Neural cell (in vitro differentiated cells): ENCODE results near the gene ELOVL2. TPM values are rescaled to one million over a fixed set of nuclear protein-coding genes. Genes with fewer than 3 reads are reported as not detected.

Experiments used
- H2AFZ ChIP-seq: fragments of 200-600, 300-800 bp; sonication (generic), shearing (Covaris generic); 2 replicates; pipeline ENCODE4 v1.6.0; 2014; ENCODE audit warnings: low read depth, mild to moderate bottlenecking, antibody characterized with exemption, low read length, moderate library complexity
- H3F3A ChIP-seq: fragments of 200-600 bp; shearing (Covaris generic); 2 replicates; pipeline ENCODE4 v1.6.1; 2016; ENCODE audit warnings: mild to moderate bottlenecking, moderate library complexity, mixed read lengths, antibody characterized with exemption, low read length; ENCODE audit not compliant: insufficient read depth, poor library complexity, severe bottlenecking
- H3K27ac ChIP-seq: fragments of 200-600, 300-800 bp; sonication (generic), shearing (Covaris generic); 2 replicates; pipeline ENCODE4 v1.5.1; 2014; ENCODE audit warnings: mild to moderate bottlenecking, low read length, moderate library complexity
- H3K27me3 ChIP-seq: fragments of 300-800, 200-600 bp; sonication (generic), shearing (Covaris generic); 2 replicates; pipeline ENCODE4 v1.6.0; 2014; ENCODE audit warnings: mild to moderate bottlenecking, low read depth, low read length, moderate library complexity; ENCODE audit not compliant: insufficient read depth
- H3K36me3 ChIP-seq: fragments of 300-800, 200-600 bp; sonication (generic), shearing (Covaris generic); 2 replicates; pipeline ENCODE4 v1.5.1; 2014; ENCODE audit warnings: mild to moderate bottlenecking, antibody characterized with exemption, low read length, moderate library complexity; ENCODE audit not compliant: insufficient read depth
- H3K4me2 ChIP-seq: fragments of 300-800, 200-600 bp; sonication (generic), shearing (Covaris generic); 2 replicates; pipeline ENCODE4 v1.6.0; 2014; ENCODE audit warnings: mild to moderate bottlenecking, low read length
- H3K4me3 ChIP-seq: fragments of 300-800, 200-600 bp; sonication (generic), shearing (Covaris generic); 2 replicates; pipeline ENCODE4 v1.5.1; 2014; ENCODE audit warnings: mild to moderate bottlenecking, low read length, moderate library complexity
- H3K79me2 ChIP-seq: fragments of 200-600 bp; shearing (Covaris generic); replicated peaks from 2 replicates; pipeline ENCODE4 v1.6.0; 2014; ENCODE audit warnings: mild to moderate bottlenecking, low read length, moderate library complexity; ENCODE audit not compliant: insufficient read depth
- H3K9ac ChIP-seq: fragments of 300-800, 200-600 bp; sonication (generic), shearing (Covaris generic); 2 replicates; pipeline ENCODE4 v1.6.1; 2016; ENCODE audit warnings: mild to moderate bottlenecking, low read length, mixed read lengths
- H3K9me2 ChIP-seq: fragments of 200-600 bp; shearing (Covaris generic); 2 replicates; pipeline ENCODE4 v1.6.1; 2016; ENCODE audit warnings: mild to moderate bottlenecking, low read length, mixed read lengths; ENCODE audit not compliant: insufficient read depth
- H3K9me3 ChIP-seq: fragments of 200-600, 300-800 bp; sonication (generic), shearing (Covaris generic); 2 replicates; pipeline ENCODE4 v1.6.1; 2016; ENCODE audit warnings: mild to moderate bottlenecking, mixed run types, low read length, moderate library complexity, mixed read lengths
- H4K20me1 ChIP-seq: fragments of 200-600 bp; shearing (Covaris generic); 2 replicates; pipeline ENCODE4 v1.6.1; 2016; ENCODE audit warnings: mild to moderate bottlenecking, mixed run types; ENCODE audit not compliant: insufficient read depth
- EP300 ChIP-seq: fragments of 450-650 bp; conservative IDR thresholded peaks from 2 replicates; pipeline ENCODE4 v1.6.1; 2014; ENCODE audit warnings: antibody characterized with exemption, mild to moderate bottlenecking, moderate library complexity; ENCODE audit not compliant: poor library complexity, severe bottlenecking
- EZH2 ChIP-seq: fragments of 200-600, 300-800 bp; shearing (Covaris generic), sonication (generic); IDR thresholded peaks from 2 replicates; pipeline ENCODE4 v1.6.1; 2014; ENCODE audit warnings: antibody characterized with exemption, low read length, borderline replicate concordance, mild to moderate bottlenecking; ENCODE audit not compliant: insufficient read depth, poor library complexity, severe bottlenecking
- MXI1 ChIP-seq: fragments of 450-650 bp; conservative IDR thresholded peaks from 2 replicates; pipeline ENCODE4 v1.6.1; 2014; ENCODE audit warnings: antibody characterized with exemption, mild to moderate bottlenecking; ENCODE audit not compliant: poor library complexity, severe bottlenecking
- POLR2AphosphoS5 ChIP-seq: IDR thresholded peaks from 2 replicates; pipeline ENCODE4 v1.6.1; 2012
- RAD21 ChIP-seq: fragments of 450-650 bp; conservative IDR thresholded peaks from 2 replicates; pipeline ENCODE4 v1.6.1; 2014; ENCODE audit warnings: antibody characterized with exemption, mild to moderate bottlenecking, moderate library complexity
- SMC3 ChIP-seq: fragments of 450-650 bp; conservative IDR thresholded peaks from 2 replicates; pipeline ENCODE4 v1.6.1; 2014; ENCODE audit warnings: antibody characterized with exemption, mild to moderate bottlenecking, moderate library complexity; ENCODE audit not compliant: poor library complexity
- TAF1 ChIP-seq: IDR thresholded peaks from 2 replicates; pipeline ENCODE4 v1.6.1; 2012; ENCODE audit warnings: low read depth
- polyA plus RNA-seq: library from polyadenylated mRNA; depleted of rRNA; stranded (reverse); fragments of >200 nt; gene quantifications from 2 replicates; pipeline ENCODE4 v1.2.3, GENCODE V29; 2014
- TF ChIP-seq, protein P1 (sequence below): fragments of 450-650 bp; IDR thresholded peaks from 2 replicates; pipeline ENCODE4 v1.5.1; 2014; ENCODE audit warnings: antibody characterized with exemption, mild to moderate bottlenecking, moderate library complexity; ENCODE audit not compliant: poor library complexity, severe bottlenecking
- TF ChIP-seq, protein P2 (sequence below): IDR thresholded peaks from 2 replicates; pipeline ENCODE4 v1.6.1; 2012; ENCODE audit warnings: borderline replicate concordance

ELOVL2 gene
- polyA plus RNA-seq, 1 donor from 2014 or later: 5.4 TPM

DNA sequence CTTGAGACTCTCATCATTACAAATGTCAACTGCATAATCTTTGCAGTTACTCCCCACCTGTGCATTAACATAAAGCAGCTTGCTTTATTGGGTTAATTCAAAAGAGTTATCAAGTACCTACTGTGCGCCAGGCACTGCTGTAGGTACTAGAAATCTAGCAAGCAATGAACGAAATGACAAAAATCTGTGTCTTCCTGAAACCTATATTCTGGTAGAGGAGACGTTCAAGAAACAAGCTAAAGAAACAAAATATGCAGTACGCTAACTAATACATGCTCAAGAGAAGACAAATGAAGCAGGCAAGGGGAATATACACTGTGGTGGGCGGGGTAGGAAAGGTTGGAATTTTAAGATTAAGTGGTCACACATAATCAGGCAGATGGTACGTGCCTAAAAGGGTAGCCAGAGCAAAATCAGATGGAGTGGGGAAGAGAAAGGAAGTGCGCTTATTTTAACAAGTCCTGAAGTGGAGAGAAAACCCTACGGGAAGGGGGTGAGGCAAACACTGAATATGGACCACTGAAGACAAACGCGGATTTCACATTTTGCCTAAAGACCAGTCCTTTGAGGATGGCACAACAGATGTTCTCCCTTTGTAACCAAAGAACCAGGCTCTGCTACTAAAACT lies 1.2 kb downstream of the ELOVL2 start:
- no peak overlapping the region for H3K27ac ChIP-seq
- TF ChIP-seq RAD21 (no peak), MXI1 (no peak), TAF1 (no peak), POLR2AphosphoS5 (no peak), SMC3 (no peak), EP300 (no peak), EZH2 (no peak)
- TF ChIP-seq, protein P1, sequence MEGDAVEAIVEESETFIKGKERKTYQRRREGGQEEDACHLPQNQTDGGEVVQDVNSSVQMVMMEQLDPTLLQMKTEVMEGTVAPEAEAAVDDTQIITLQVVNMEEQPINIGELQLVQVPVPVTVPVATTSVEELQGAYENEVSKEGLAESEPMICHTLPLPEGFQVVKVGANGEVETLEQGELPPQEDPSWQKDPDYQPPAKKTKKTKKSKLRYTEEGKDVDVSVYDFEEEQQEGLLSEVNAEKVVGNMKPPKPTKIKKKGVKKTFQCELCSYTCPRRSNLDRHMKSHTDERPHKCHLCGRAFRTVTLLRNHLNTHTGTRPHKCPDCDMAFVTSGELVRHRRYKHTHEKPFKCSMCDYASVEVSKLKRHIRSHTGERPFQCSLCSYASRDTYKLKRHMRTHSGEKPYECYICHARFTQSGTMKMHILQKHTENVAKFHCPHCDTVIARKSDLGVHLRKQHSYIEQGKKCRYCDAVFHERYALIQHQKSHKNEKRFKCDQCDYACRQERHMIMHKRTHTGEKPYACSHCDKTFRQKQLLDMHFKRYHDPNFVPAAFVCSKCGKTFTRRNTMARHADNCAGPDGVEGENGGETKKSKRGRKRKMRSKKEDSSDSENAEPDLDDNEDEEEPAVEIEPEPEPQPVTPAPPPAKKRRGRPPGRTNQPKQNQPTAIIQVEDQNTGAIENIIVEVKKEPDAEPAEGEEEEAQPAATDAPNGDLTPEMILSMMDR: no peak
- TF ChIP-seq, protein P2, sequence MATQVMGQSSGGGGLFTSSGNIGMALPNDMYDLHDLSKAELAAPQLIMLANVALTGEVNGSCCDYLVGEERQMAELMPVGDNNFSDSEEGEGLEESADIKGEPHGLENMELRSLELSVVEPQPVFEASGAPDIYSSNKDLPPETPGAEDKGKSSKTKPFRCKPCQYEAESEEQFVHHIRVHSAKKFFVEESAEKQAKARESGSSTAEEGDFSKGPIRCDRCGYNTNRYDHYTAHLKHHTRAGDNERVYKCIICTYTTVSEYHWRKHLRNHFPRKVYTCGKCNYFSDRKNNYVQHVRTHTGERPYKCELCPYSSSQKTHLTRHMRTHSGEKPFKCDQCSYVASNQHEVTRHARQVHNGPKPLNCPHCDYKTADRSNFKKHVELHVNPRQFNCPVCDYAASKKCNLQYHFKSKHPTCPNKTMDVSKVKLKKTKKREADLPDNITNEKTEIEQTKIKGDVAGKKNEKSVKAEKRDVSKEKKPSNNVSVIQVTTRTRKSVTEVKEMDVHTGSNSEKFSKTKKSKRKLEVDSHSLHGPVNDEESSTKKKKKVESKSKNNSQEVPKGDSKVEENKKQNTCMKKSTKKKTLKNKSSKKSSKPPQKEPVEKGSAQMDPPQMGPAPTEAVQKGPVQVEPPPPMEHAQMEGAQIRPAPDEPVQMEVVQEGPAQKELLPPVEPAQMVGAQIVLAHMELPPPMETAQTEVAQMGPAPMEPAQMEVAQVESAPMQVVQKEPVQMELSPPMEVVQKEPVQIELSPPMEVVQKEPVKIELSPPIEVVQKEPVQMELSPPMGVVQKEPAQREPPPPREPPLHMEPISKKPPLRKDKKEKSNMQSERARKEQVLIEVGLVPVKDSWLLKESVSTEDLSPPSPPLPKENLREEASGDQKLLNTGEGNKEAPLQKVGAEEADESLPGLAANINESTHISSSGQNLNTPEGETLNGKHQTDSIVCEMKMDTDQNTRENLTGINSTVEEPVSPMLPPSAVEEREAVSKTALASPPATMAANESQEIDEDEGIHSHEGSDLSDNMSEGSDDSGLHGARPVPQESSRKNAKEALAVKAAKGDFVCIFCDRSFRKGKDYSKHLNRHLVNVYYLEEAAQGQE: no peak
- H3K4me3 ChIP-seq: peak overlapping the region; percentile 82
- H3K9me2 ChIP-seq: no peaks in the 10 kb centered on the region
- no peaks in the 10 kb centered on the region for H4K20me1 ChIP-seq
- no peaks in the 10 kb centered on the region for H3K79me2 ChIP-seq
- no peaks in the 10 kb centered on the region for H3K36me3 ChIP-seq
- H3K9me3 ChIP-seq: peaks cover 6% of the 10 kb centered on the region
- H2AFZ ChIP-seq: peak overlapping the region; percentile 53
- no peak overlapping the region for H3K4me2 ChIP-seq
- peak overlapping the region; percentile 55 for H3K9ac ChIP-seq
- peaks cover 27% of the 10 kb centered on the region for H3K27me3 ChIP-seq
- no peaks in the 10 kb centered on the region for H3F3A ChIP-seq

DNA sequence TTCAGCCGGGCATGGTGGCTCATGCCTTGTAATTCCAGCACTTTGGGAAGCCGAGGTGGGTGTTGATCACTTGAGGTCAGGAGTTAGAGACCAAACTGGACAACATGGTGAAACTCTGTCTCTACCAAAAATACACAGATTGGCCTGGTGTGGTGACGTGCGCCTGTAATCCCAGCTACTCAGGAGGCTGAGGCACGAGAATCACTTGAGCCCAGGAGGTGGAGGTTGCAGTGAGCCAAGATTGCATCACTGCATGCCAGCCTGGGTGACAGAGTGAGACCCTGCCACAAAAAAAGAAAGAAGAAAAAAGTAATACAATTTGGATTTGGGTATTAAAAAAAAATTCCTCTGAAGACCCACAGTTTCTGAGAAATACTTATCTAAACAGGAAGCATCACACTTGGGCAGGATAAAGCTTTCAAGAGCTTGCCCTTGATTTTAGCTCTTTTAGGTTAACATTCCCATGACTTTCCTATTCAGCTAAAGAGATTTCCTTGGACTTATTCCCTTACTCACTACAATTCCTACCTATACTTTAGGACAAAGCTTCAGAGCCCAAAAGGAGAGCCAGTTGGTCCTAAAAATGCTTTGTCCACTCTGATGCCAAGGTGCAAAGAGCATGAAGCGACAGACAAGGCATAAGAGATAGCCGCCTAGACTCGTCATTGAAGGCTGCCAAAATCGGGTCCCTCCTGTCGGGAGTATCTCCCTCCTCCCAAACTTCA lies 1.9 kb downstream of the ELOVL2 start:
- no peaks in the 10 kb centered on the region for H3K36me3 ChIP-seq
- H3K79me2 ChIP-seq: no peaks in the 10 kb centered on the region
- H3K9me3 ChIP-seq: peaks cover 6% of the 10 kb centered on the region
- no peaks in the 10 kb centered on the region for H3F3A ChIP-seq
- H3K4me2 ChIP-seq: no peak overlapping the region
- H3K27ac ChIP-seq: no peak overlapping the region
- H4K20me1 ChIP-seq: no peaks in the 10 kb centered on the region
- peaks cover 27% of the 10 kb centered on the region for H3K27me3 ChIP-seq
- peak overlapping the region; percentile 82 for H3K4me3 ChIP-seq
- H3K9ac ChIP-seq: no peak overlapping the region
- TF ChIP-seq, protein P2: no peak
- TF ChIP-seq TAF1 (no peak), POLR2AphosphoS5 (no peak), MXI1 (no peak), EP300 (no peak), SMC3 (no peak), EZH2 (no peak), RAD21 (no peak)
- TF ChIP-seq, protein P1: no peak
- H3K9me2 ChIP-seq: no peaks in the 10 kb centered on the region
- no peak overlapping the region for H2AFZ ChIP-seq
